HuH-7 (cell line): ENCODE data around the gene DAP.
"Not testable (repeated sequence)": the region's sequence is repeated elsewhere in the genome, so short reads cannot be mapped to it uniquely, and the experiment has no call there.

ENCODE experiments used
- DNase-seq: peaks from one replicate; pipeline ENCODE4 v3.0.0; 2011; ENCODE audit warnings: low spot score

DAP gene

GRCh38 chr5:10734037-10734709 is 26.9 kb downstream of the DAP start:
- DNase-seq, result peak; percentile 20

DNA sequence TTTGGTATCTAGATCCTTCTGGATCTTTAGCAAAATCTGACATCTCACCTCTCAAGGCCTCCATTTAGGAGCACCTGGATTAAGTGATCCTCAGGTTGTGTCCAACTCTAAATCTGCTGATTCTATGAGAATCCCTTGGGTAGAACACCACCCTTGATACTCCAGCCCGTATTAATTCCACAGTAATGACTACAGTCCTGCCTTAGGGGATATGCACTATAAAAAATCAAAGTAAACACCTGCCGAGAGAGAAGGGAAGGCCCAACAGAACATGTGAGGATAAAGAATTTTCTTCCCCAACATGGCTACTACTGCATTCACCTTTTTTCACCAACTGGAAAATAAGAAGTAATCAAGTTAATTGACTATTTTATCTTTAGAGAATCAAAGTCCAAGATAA is 27.6 kb downstream of the DAP start:
- no peak for DNase-seq

GRCh38 chr5:10731913-10732312 is 29.1 kb downstream of the DAP start:
- DNase-seq, result no peak

DNA sequence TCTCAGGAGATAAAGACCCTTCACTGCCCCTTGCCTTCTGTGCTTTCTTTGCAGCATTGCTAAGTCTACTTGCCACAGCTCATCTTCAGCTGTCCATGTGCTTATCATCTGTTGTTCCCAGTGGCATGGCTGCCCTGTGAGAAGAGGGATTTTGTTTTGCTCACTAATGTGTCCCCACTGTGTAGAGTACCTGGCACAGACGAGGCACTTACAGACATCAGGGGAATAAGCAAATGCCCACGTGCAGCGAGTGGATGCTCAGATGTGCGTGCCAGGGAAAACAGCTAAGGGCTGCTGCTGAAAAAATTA is 31.0 kb downstream of the DAP start:
- no peak for DNase-seq

DNA sequence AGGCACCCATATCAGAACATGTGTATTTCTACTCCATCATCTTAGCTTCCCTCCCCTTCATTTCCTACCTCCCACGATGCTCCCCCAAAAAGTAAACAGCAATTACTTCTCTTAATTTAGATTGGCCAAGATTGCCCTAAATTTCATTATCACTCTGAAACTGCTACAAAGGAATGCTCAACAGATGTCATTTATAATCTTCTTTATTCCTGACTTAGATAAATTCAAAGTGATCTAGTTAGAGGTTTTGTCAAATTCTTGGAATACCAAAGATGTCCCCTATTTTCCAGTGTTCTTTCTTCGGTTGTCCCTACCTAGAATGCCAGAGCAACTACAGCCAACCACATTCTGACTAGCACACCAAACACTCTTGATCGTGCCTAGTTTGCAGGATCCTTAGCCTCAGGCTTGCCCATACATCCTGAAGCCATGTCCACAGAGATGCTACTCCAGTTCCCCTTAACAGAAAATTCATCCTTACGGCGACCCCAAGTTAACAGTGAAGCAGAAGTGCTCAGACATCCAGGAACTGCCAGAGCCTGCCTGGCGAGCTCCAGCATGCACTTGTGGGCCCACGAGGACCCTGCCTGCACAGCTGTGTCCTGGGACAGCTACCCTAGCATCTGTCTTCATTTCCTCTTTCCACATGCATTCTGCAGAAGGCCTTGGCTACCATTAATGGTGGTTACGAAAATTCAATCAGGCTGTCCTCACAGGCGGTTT is 31.6 kb downstream of the DAP start:
- DNase-seq, result no peak

GRCh38 chr5:10728679-10729078 is 32.4 kb downstream of the DAP start:
- no peak for DNase-seq

DNA sequence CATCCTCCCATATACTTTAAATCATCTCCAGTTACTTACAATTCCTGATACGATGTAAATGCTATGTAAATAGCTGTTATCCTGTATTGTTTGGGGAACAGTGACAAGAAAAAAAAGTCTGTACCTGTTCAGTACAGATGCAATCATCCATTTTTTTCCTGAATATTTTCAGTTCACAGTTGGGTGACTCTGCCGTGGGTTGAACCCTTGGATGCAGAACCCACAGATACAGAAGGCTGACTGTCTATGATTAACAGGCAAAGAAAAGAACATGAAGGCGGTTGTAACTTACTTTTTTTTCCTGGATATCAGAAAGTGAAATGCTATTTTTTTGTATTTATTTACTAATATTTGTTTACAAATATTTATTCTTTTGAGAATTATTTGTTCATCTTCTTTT is 33.2 kb downstream of the DAP start:
- no peak for DNase-seq

DNA sequence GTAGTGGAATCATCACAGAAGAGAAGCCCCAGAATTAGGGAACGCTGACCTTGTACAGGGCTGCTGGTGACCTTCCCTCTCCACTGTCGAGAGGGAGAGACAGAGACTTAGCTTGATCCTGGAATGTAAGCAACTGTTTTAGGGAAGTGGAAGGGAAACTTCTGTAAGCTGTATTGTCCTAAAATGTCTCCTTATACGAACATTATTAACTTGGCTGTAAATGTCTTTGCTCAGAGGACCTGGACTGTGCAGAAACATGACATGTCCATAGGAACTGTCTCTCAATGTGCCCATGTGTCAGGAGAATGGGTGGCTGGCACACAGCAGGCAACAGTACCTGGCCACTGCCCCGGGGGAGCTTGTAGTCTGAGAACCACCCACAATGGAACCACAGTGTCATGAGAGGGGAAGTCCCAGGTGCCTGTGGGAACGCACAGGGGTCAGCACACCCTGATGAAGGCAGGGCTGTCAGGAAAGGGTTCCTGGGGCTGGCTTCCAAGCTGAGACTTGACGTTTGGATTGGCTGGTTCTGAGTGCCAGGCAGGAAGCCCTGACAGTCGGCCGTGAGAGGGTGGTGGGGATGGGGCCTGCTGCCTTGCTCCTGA is 34.0 kb downstream of the DAP start:
- DNase-seq, result no peak

DNA sequence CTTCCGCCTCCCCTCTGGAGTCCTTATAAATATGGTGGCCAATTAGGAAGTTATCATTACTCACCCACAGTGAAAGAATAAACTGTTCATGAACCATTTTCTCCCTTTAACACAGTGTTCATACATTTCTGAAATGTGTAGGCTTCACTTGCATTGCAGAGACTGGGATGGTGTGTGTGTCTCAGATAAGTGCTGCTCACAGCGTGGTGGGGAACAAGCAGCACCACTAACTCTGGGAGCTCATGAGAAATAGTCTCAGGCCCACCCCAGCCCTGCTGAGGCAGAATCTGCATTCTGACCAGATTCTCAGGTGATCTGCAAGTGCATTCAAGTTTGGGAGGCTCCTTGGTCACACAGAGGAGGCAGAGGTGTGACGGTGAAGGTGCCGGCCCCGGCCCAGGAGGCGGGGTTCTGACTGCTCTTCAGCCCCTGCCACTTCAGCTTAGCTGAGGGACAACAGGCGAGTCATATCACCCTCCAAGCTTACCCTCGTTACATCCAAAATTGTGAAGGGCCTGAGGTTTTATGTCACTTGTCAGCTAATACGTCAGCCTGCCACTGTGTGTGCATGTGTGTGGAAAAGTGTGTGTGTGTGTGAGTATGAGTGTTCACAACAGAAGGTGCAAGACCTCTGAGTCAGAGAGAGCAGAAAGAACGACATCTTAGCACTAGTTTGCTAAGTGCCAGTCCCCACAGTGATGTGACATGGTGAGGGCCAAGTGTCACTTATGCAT is 34.7 kb downstream of the DAP start:
- DNase-seq, result no peak

GRCh38 chr5:10725636-10726035 is 35.4 kb downstream of the DAP start:
- no peak for DNase-seq

DNA sequence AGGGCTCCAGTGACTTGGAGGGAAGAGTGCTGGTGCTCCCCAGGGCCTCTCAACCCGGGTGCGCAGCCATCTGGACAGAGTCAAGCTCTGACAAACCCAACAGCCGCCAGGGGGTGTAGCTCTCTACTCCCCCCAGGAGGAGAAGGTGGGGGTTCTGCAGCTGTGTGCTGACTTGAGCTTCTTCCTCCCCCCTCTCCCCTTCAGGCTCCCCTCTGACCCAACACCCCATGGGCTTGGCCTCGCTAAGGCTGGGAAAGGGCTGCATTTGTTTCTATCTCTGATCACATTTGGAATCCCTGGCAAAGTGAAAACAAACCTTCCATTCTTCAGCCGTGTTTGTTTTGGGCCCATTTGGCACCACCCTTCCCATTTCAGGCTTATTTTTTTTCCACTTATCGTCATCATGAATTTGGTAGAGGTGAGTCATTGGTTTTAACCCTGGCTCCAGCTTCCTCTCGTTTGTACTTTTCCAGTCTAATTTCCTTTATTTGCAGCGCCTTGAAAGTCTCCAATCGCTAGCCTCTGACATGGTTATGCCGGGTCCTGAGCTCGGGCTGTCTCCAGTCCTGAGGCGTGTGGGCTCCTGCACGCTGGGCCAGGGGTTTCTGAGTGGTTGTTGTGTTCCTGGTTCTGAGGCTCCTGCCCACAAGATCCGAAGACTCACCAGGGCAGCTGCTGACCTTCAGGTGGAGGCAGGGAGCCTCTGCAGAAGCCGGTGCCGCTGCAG is 36.1 kb downstream of the DAP start:
- DNase-seq, result peak; percentile 20

DNA sequence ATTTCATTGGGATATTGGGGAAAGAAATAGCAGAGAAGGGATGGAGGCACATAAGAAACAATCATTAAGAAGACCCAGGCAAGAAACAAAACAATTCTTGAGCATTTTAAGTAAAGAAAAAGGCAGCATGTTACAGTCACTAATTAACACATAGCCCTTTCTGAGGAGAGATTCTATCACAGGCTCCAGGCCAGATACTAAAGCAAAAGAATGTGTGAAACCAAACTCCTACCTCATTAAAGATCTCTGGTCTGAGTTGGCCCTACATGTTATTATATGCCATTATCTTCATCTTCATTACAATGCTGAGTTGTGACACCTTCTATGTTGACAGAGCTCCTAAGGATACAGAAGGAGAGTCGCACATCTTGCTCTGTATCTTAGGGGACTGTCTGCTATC is 37.5 kb downstream of the DAP start:
- DNase-seq, result no peak

GRCh38 chr5:10720766-10721165 is 40.3 kb downstream of the DAP start:
- not testable (repeated sequence) for DNase-seq

- DNase-seq, result no peak
Observed at GRCh38 chr5:10719965-10720364, 41.1 kb downstream of the DAP start.

DNA sequence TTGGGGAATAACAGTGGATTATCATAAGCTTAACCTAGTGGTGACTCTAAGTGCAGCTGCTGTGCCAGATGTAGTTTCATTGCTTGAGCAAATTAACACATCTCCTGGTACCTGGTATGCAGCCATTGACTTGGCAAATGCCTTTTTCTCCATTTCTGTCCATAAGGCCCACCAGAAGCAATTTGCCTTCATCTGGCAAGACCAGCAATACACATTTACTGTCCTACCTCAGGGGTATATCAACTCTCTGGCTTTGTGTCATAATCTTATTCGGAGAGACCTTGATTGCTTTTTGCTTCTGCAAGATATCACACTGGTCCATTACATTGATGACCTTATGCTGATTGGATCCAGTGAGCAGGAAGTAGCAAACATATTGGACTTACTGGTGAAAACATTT is 42.4 kb downstream of the DAP start:
- DNase-seq, result not testable (repeated sequence)

DNA sequence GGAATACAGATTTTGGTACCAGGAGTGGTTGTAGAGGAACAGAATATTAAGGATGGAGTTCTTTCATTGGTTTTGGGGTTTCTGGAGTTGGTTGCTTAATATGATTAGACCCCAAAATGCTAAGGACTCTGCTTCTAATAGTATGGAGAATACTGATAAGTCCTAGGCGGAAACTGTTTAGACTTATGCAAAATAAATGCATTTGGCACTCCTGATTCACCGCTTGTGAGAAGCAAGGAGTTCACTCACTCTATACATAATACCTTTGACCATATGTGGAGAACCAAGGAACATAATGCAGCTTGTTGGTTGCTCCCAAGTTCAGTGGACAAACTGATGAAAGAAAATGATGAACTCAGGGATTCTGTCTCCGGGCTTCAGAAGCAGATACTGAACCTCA is 44.2 kb downstream of the DAP start:
- DNase-seq, result not testable (repeated sequence)

- DNase-seq, result no peak
Observed at GRCh38 chr5:10715605-10716290, 45.3 kb downstream of the DAP start.

DNA sequence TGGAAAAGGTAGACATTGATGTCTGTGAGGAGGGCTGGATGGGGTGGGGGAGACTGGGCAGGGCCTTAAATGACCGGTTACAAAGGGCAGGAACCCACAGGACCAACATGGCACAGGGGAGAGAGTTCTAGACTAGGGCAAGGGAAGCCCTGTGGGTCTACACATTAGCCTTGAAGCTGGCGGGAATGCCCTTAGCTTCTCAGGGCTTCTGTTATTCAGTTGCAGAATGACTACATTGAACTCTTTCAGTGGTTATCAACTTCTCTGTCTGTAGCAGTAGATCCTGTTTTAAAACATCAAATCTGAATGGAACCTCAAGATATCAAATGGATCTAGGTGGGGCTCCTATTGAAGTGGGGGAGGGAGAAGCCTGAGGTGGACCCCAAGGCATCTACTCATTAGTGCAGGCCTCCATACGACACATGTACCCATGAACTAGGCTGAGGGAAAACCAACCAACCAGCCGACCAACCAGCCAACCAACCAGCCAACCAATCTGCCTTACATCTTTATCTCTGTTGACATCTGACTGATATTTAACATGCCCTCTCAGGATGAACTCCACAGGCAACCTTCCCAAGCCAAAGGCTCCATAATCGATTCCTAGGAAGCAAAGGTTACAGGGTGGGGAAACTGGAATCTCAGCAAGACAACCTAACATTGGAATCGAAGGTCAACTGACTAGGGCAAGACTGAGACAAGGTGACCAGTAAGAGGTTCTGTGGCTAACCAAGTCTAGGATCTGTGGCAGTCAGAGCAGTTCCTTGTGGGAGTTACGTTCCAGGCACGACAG is 48.3 kb downstream of the DAP start:
- DNase-seq, result no peak

DNA sequence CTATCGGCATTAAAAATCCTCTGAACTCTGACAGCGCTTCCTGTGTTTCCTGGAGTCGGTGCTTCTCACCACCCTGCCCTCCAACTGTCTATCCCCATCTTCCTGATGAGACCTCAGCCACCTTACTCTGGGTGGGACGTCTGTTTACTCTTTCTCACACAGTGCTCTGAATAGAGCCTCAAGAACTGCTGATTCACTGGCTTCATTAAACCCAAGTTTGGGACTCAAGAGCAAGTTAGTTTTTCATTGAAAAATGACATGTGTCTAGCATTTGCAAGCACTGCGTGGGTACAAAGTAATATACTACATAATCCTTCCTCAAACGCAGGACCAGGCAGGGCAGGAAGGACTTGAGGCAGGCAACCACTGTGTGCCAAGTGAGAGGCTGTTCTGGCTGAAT is 49.5 kb downstream of the DAP start:
- no peak for DNase-seq

GRCh38 chr5:10710513-10711128 is 50.4 kb downstream of the DAP start:
- no peak for DNase-seq
